CD4-positive, alpha-beta T cell (primary cell): ENCODE measurements around the gene TRIM71. TPM values are rescaled to one million over a fixed set of nuclear protein-coding genes. Genes with fewer than 3 reads are reported as not detected.

Experiments
- ATAC-seq: fragments of 200-7000 bp; cut with Tn5 transposase; one replicate; pipeline ENCODE4 v1.10.0; 2022; ENCODE audit warnings: mild to moderate bottlenecking; ENCODE audit not compliant: poor library complexity
- CTCF ChIA-PET: fragments of 350-600 bp; sonication (Branson Sonifier 250); formaldehyde crosslinking; loops from one replicate; lab custom pipeline; 2021; ENCODE audit warnings: antibody characterized with exemption, inconsistent platforms; lab: Charles Lee
- POLR2A ChIA-PET: fragments of 350-600 bp; sonication (Branson Sonifier 250); formaldehyde crosslinking; loops from one replicate; lab custom pipeline; 2021; ENCODE audit warnings: antibody characterized with exemption, inconsistent platforms; lab: Charles Lee
- DNase-seq, 14 experiments: peaks; one replicate each; pipeline ENCODE4 v3.0.0-alpha.2; 2013 to 2020; ENCODE audit warnings: mixed read lengths in 2 of 14
- H3K27ac ChIP-seq, 2 donors: one replicate each; pipeline versions ENCODE4 v1.5.1 to v1.7.0; 2013; ENCODE audit warnings: low read length in 2 of 2, low read depth in 1 of 2, mild to moderate bottlenecking in 1 of 2
- H3K27me3 ChIP-seq, 2 experiments: 1 replicate in 1 of 2; 2 replicates in 1 of 2; pipeline versions ENCODE4 v1.6.1 to v1.7.0; 2013; ENCODE audit warnings: low read length in 2 of 2, control low read depth in 1 of 2, mild to moderate bottlenecking in 1 of 2, moderate library complexity in 1 of 2; ENCODE audit not compliant: insufficient read depth in 2 of 2, control insufficient read depth in 1 of 2
- H3K36me3 ChIP-seq: one replicate; pipeline ENCODE4 v1.6.1; 2013; ENCODE audit warnings: low read length, control low read depth; ENCODE audit not compliant: insufficient read depth
- H3K4me1 ChIP-seq: one replicate; pipeline ENCODE4 v1.6.1; 2013; ENCODE audit warnings: low read length, control low read depth; ENCODE audit not compliant: insufficient read depth
- H3K4me3 ChIP-seq: one replicate; pipeline ENCODE4 v1.5.1; 2013; ENCODE audit warnings: mild to moderate bottlenecking, low read length, moderate library complexity
- H3K9me3 ChIP-seq, 2 experiments: 1 replicate in 1 of 2; 2 replicates in 1 of 2; pipeline versions ENCODE4 v1.6.1 to v1.7.0; 2013; ENCODE audit warnings: low read length in 2 of 2, mild to moderate bottlenecking in 2 of 2, control low read depth in 1 of 2, moderate library complexity in 1 of 2; ENCODE audit not compliant: control insufficient read depth in 1 of 2, insufficient read depth in 1 of 2
- H3K27ac Mint-ChIP-seq: one replicate; pipeline ENCODE4 v1.8.0; 2020; ENCODE audit warnings: mixed read lengths
- H3K27me3 Mint-ChIP-seq: one replicate; pipeline ENCODE4 v1.8.0; 2021; ENCODE audit warnings: mixed read lengths
- H3K36me3 Mint-ChIP-seq: one replicate; pipeline ENCODE4 v1.8.0; 2021; ENCODE audit warnings: low read depth, mixed read lengths
- H3K4me1 Mint-ChIP-seq: one replicate; pipeline ENCODE4 v1.8.0; 2021; ENCODE audit warnings: low read depth, mixed read lengths
- H3K4me3 Mint-ChIP-seq: one replicate; pipeline ENCODE4 v1.8.0; 2020; ENCODE audit warnings: mild to moderate bottlenecking, mixed read lengths
- H3K9me3 Mint-ChIP-seq: one replicate; pipeline ENCODE4 v1.8.0; 2020; ENCODE audit warnings: mixed read lengths
- intact Hi-C, 2 experiments: fragments of 100-400 bp; cut with DNase I in 1 of 2; cut with micrococcal nuclease in 1 of 2; formaldehyde crosslinking; loops; one replicate each; pipeline versions ENCODE4 v1.15.1 to v1.9.0; 2023 to 2025; cut with DNase I, micrococcal nuclease
- total RNA-seq, 174 experiments: library from RNA in 2 of 174; stranded (reverse) in 2 of 174; gene quantifications; one replicate each; pipeline ENCODE4 v1.2.3 and lab custom pipeline; 2021 to 2026
- TF ChIP-seq, protein P1 (sequence below): fragments of 200-600 bp; IDR thresholded peaks from one replicate; pipeline ENCODE4 v1.8.0; 2022; ENCODE audit warnings: antibody characterized with exemption, mild to moderate bottlenecking

TRIM71 gene
- total RNA-seq, 2 experiments from 2014 or later: 0.03 TPM; not detected in 1

DNA sequence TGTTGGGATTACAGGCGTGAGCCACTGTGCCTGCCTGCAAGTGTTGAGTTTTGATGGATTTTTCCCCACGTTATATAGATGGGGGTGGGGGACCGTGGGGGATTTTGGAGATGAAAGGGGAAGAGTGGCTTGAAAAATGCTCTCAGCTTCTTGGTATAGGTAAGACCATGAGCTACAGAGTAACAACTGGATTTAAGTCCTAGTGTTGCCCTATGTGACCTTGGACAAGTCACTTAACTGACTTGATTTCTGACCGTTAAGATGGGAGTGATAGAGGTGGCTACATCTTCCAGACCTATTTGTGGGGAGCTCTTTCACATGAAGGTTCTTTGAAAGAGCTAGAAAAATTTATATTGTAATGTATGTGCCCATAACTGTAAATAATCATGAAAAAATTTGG is 13.3 kb downstream of the TRIM71 start:
- Mint-ChIP-seq H3K4me3 (no peak overlapping the region), H3K36me3 (no peaks in the 10 kb centered on the region), H3K4me1 (no peaks in the 10 kb centered on the region), H3K27me3 (peaks cover 14% of the 10 kb centered on the region), H3K9me3 (no peaks in the 10 kb centered on the region), H3K27ac (no peak overlapping the region)
- Histone ChIP-seq H3K9me3 (peaks cover 0 to 4% of the 10 kb centered on the region in 2 experiments), H3K27me3 (peaks cover 0 to 2% of the 10 kb centered on the region in 2 experiments), H3K27ac (no peak overlapping the region), H3K4me1 (no peaks in the 10 kb centered on the region), H3K36me3 (no peaks in the 10 kb centered on the region), H3K4me3 (no peak overlapping the region)
- ATAC-seq (no peak), DNase-seq (no peak)
- ChIA-PET POLR2A (no interaction called here), CTCF (no interaction called here)
- TF ChIP-seq, protein P1, sequence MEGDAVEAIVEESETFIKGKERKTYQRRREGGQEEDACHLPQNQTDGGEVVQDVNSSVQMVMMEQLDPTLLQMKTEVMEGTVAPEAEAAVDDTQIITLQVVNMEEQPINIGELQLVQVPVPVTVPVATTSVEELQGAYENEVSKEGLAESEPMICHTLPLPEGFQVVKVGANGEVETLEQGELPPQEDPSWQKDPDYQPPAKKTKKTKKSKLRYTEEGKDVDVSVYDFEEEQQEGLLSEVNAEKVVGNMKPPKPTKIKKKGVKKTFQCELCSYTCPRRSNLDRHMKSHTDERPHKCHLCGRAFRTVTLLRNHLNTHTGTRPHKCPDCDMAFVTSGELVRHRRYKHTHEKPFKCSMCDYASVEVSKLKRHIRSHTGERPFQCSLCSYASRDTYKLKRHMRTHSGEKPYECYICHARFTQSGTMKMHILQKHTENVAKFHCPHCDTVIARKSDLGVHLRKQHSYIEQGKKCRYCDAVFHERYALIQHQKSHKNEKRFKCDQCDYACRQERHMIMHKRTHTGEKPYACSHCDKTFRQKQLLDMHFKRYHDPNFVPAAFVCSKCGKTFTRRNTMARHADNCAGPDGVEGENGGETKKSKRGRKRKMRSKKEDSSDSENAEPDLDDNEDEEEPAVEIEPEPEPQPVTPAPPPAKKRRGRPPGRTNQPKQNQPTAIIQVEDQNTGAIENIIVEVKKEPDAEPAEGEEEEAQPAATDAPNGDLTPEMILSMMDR: no peak
- intact Hi-C loops: no loop called here

DNA sequence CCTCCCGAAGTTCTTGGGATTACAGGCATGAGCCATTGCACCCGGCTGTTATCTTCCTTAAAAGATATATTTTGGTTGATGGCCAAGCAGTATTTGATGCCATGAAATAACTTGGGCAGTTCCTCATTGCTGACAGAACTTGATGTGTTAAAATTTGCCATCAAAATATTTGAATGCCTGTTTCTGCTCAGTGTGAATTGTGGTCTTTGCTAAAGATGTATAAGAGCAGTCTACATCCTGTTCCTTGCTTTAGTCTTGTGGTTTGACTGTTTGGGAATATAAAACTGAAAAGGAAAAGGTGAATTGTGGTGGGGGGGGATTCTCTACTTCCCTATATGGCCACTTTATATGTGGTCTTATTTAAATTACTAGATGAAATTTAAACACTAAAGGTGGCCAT is 14.0 kb downstream of the TRIM71 start:
- no peaks in the 10 kb centered on the region for H3K9me3 Mint-ChIP-seq
- ChIA-PET CTCF (no interaction called here), POLR2A (no interaction called here)
- no peaks in the 10 kb centered on the region for H3K36me3 Mint-ChIP-seq
- Histone ChIP-seq H3K9me3 (peaks cover 0 to 4% of the 10 kb centered on the region in 2 experiments), H3K27ac (no peak overlapping the region), H3K4me3 (no peak overlapping the region), H3K36me3 (no peaks in the 10 kb centered on the region), H3K4me1 (no peaks in the 10 kb centered on the region), H3K27me3 (peaks cover 0 to 2% of the 10 kb centered on the region in 2 experiments)
- DNase-seq: no peak
- TF ChIP-seq, protein P1: no peak
- no peak overlapping the region for H3K4me3 Mint-ChIP-seq
- peaks cover 14% of the 10 kb centered on the region for H3K27me3 Mint-ChIP-seq
- no peak for ATAC-seq
- H3K27ac Mint-ChIP-seq: no peak overlapping the region
- H3K4me1 Mint-ChIP-seq: no peaks in the 10 kb centered on the region
- intact Hi-C loops: no loop called here

DNA sequence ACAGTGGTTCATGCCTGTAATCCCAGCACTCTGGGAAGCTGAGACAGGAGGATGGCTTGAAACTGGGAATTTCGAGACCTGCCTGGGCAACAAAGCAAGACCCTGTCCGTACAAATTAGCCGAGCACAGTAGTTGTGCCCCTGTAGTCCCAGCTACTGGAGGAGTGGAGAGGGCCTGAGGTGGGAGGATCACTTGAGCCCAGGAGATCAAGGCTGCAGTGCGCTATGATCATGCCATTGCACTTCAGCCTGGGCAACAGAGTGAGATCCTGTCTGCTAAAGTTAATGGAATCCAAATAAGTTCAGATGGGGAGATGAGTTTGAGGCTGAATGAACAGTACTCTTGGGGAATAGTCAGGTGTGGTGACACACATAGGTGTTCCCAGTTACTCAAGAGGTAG is 14.4 kb downstream of the TRIM71 start:
- intact Hi-C loops: no loop called here
- TF ChIP-seq, protein P1: no peak
- H3K27me3 ChIP-seq: peaks cover 0 to 2% of the 10 kb centered on the region in 2 experiments
- H3K4me1 ChIP-seq: no peaks in the 10 kb centered on the region
- peaks cover 0 to 4% of the 10 kb centered on the region in 2 experiments for H3K9me3 ChIP-seq
- Mint-ChIP-seq H3K36me3 (no peaks in the 10 kb centered on the region), H3K9me3 (no peaks in the 10 kb centered on the region), H3K4me3 (no peak overlapping the region), H3K27ac (no peak overlapping the region), H3K27me3 (peaks cover 14% of the 10 kb centered on the region), H3K4me1 (no peaks in the 10 kb centered on the region)
- ChIA-PET POLR2A (no interaction called here), CTCF (no interaction called here)
- DNase-seq (no peak), ATAC-seq (no peak)
- no peaks in the 10 kb centered on the region for H3K36me3 ChIP-seq
- no peak overlapping the region for H3K4me3 ChIP-seq
- no peak overlapping the region for H3K27ac ChIP-seq
